Right hindlimb (tissue), 1 donor: ENCODE results near the gene PCGF6.
"Not testable (repeated sequence)": the region's sequence is repeated elsewhere in the genome, so short reads cannot be mapped to it uniquely, and the experiment has no call there.

Experiments used
- DNase-seq: peaks from one replicate; pipeline ENCODE4 v3.0.0-alpha.2; 2018

The PCGF6 gene

DNA sequence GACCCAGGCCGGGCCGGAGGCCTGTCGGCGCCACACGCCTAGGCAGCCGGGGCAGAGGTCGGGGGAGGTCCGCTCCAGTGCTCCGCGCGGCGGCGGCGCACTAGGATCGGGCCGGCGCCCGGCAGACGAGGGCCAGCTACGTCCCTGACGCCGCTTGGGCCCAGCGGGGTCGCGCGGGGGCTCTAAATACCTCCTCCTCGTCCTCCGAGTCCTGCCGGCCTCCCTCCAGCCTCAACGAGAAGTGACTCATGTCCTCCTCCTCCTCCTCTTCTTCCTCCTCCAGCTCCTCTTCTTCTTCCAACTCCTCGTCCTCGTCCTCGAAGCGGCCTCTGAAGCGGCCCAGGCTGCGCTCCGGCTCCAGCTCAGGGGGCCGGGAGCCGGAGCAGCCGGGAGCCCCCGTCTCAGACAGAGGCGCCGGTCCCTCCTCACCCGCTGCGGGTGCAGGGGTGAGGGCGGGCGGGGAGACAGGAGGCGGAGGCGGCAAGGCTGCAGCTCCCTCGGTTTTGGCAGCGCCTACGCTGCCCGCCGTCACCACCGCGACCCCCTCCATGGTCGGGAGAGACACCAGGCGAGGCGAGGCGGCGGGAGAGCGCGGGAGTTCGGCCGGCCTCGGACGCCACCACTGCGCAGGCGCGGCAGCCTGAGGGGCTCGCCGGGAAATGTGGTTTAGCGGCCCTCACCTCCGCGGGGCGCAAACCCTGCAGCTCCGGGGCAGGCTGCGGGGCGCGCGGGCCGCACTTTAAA lies at the start of gene PCGF6:
Gene PCGF6, minus strand, starts transcription at position 624 of the 744 bp plus-strand sequence. Its CDS starts 74 bp downstream, at position 550.
- DNase-seq: peak; percentile 93

DNA sequence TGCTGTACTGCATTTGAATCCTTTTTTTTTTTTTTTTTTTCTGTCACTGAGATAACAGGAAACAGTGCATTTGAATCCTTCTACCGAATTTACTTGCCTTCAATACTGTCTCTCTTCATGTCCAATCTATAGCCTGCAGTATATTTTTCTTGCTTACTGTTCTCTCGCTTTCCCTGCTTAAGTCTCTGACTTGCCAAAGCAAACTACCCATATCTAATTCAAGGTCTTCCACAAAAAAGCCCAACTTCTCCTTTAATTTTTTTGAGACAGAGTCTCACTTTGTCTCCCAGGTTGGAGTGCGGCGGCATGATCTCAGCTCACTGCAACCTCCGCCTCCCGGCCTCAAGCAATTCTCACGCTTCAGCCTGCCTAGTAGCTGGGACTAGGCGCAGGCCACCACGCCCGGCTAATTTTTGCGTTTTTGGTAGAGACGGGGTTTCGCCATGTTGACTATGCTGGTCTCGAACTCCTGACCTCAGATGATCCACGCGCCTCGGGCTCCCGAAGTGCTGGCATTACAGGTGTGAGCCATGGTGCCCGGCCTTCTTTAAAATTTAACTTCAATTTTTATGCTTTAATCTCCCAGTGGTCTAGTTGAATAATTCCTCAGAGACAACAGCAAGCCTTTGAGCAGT lies 46.4 kb upstream of the PCGF6 start:
- no peak for DNase-seq

GRCh38 chr10:103396789-103397087 lies 45.8 kb upstream of the PCGF6 start:
- no peak for DNase-seq

DNA sequence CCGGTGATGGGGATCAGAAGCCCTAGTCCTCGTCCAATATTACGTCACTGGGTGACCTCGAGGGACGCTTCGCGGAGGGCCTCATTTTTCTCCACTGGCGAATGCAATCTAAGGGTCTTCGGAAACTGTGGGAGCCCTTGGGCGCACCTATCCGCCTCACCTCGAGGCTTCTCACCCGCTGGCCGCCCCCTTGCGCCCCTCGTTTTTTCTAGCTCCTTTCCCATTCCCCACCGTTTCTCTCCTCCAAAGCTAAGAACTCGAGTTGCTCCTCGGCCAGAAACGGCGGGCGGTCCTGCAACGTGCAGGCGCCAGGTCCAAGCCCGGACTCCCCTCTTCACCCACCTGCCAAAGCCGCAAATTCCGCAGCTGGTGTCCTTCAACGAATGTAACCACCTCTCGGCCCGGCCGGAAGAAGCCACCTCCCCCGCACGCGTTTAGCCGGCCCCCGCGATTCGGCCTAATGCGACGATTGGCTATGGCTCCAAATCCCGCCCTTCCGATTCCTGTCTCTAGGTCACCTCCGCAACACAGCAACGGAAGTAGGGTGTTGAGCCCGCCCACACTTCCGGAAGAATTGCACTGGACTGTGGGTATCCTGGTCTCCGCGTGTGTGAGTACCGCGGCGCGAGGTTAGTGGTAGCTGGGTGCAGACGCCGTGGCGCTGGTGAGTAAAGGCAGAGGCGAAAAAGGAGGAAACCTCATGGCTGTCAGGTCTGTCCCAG lies 45.3 kb upstream of the PCGF6 start, which contains the start of the genes ATP5MK and PDCD11:
Gene ATP5MK, minus strand, starts transcription at position 409 of the 722 bp plus-strand sequence. CDS start 4,018 bp downstream, outside the sequence.
Gene PDCD11, plus strand, starts transcription at position 560 of the 722 bp plus-strand sequence. CDS start 1,801 bp downstream, outside the sequence.
- peak; percentile 98 for DNase-seq

DNA sequence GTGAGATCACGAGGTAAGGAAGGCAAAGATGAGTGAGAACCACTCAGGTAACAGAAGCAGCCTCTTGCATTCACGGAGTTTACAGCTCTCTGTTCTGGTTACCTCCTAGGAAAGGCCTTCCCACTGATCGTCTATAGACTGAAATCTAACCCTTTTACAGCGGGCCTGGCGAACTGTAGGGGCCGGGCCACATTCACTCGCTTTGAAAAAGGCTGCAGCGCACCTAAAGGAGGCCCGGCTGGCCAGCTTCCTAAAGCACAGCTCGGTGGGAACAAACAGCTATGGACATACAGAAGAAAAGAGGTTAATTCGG lies 44.8 kb upstream of the PCGF6 start:
- peak; percentile 34 for DNase-seq

DNA sequence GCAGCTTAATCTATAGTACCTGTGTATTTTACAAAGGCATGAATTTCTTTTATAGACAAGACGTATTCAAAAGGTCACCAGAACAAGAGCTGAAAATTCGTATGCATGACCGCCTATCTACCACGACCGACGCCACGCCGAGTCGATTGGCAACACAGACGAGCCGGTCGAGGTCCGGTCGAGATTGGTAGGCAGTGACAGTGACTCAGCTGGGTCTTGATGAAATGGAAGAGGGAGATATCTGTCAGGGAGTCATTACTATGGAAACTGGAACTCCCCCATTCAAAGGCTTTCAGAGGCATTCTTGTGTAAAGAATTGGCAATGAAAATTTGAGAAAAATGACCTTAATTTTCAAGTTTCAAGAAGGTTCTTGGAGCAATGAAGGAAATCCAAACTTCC lies 43.2 kb upstream of the PCGF6 start:
- DNase-seq: no peak

GRCh38 chr10:103382769-103383168 lies 31.8 kb upstream of the PCGF6 start:
- DNase-seq: no peak

- no peak for DNase-seq
Observed at GRCh38 chr10:103374263-103374662, 23.3 kb upstream of the PCGF6 start.

DNA sequence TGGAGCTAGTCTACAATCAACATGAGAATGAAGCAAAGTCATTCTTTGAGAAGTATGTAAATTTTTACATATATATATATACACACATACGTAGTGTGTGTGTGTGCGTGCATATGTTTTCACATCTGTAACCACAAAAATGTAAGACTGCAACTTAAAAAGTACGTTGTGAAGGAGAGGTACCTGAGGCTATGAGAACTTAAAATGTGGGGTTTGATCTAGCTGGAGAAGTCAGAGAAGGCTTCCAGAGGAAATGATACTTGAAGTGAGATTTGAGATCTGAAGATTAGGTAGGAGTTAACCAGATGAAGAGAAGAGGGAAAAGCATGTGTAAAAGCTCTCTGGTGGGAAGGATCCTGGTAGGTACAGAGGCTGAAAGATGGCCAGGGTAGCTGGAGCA lies 22.6 kb upstream of the PCGF6 start:
- DNase-seq: no peak

GRCh38 chr10:103367782-103368518 lies 17.0 kb upstream of the PCGF6 start, which contains the start of gene TAF5:
Gene TAF5 (plus strand): TSS chr10:103367976. CDS start chr10:103367990, 14 bp downstream.
- DNase-seq: peak; percentile 95

GRCh38 chr10:103367379-103367781 lies 16.4 kb upstream of the PCGF6 start:
- no peak for DNase-seq

GRCh38 chr10:103360791-103361190 lies 9.9 kb upstream of the PCGF6 start:
- not testable (repeated sequence) for DNase-seq

- not testable (repeated sequence) for DNase-seq
Observed at GRCh38 chr10:103359493-103359892, 8.6 kb upstream of the PCGF6 start.

DNA sequence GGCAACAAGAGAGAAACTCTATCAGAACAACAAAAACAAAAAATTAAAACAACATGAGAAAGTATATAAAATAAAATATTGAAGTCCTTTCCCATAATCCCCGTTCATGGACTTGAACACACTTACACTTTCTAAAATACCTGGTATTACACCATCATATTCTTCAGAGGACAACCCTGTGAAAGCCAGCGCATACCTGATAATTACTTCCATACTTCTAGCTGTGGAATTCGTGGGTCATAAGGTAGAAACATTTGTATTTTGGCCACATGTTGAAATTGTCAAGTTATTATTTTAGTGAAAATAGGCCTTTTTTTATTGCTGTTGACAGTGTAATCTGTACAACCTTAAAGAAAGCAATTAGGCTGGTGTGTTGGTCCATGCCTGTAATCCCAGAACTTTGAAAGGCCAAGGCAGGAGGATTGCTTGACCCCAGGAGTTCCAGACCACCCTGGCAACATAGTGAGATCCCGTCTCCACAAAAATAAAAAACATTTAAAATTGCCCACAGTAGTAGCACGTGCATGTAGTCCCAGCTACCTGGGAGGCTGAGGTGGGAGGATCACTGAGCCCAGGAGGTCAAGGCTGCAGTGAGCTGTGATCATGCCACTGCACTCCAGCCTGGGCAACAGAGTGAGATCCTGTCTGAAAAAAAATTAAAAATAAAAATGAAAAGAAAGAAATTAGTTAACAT lies 5.1 kb upstream of the PCGF6 start:
- DNase-seq: no peak

GRCh38 chr10:103354567-103354966 lies 3.6 kb upstream of the PCGF6 start:
- DNase-seq: not testable (repeated sequence)

- no peak for DNase-seq
Observed at GRCh38 chr10:103353281-103353680, 2.3 kb upstream of the PCGF6 start.

- DNase-seq: no peak
Observed at GRCh38 chr10:103350175-103350516, 794 bp downstream of the PCGF6 start.

- no peak for DNase-seq
Observed at GRCh38 chr10:103336370-103336769, 14.6 kb downstream of the PCGF6 start.

DNA sequence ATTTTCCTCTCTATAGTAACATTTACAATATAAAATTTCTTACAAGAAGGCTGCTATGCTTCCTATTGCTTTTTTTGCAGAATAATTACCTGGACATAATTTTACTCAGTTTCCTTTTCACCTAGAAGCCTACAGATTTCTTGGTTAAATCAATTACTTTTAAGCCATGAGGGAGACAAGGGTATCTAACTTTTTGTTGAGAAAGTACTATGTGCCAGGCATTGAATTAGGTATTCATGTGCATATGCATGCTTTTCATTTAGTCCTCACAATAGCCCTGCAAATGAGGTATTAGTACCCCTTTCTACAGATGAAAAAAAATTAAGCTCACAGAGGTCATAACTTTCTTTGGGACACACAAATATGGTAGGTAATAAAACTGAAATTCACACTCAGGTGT lies 16.4 kb downstream of the PCGF6 start:
- DNase-seq: no peak

DNA sequence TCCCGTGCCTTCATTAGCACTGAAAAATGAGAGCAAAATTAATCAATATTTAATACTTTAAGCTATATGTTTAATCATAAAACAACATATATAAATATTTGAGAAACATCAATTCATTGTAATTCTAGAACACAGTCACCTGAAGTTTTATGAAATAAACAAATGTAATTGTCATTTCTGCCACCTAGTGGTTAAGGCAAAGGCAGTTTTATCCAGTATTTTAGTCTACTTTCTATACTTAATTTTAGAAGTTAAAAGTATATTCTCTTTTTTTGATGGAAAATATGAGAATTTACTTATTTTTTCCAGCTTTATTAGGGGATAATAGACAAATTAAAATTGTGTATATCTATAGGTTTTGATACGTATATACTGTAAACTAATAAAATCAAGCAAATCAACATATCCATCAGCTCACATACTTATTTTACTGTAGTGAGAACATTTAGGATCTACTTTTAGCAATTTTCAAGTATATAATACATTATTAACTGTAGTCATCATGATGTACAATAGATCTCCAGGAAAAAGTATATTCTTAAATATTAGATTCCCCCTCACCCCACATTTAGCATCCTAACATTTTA lies 16.9 kb downstream of the PCGF6 start:
- DNase-seq: no peak

- DNase-seq: no peak
Observed at GRCh38 chr10:103327906-103328305, 23.0 kb downstream of the PCGF6 start.

DNA sequence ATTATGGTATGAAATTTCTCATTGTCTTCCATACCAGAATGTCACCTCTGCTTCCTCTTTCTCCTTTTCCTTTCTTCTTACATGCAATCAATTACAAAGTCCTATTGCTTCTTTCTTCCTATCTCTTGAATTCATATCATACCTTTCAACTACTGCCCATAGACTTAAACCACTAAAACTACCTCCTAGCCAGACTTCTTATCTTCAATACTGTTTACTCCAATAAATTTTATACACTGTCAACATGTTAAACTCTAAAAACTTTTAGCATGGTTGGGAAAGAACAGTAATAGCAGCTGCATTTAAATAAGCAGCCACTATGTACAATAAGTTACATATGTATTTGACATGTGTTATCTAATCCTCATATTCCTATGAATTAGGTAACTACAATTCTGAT lies 34.9 kb downstream of the PCGF6 start:
- DNase-seq: no peak
